HEK293 (cell line): ENCODE data around the gene IL36G.

Source experiments
- CTCF ChIA-PET: fragments of 350-600 bp; formaldehyde crosslinking; extraction: SDS; loops from one replicate; lab custom pipeline; 2021; ENCODE audit warnings: antibody characterized with exemption; lab: Yijun Ruan, JAX
- POLR2A ChIA-PET: fragments of 300-600 bp; formaldehyde crosslinking; extraction: SDS; loops from one replicate; lab custom pipeline; 2020; ENCODE audit warnings: antibody characterized with exemption, inconsistent platforms; lab: Yijun Ruan, JAX
- H3K27ac ChIP-seq: fragments of 200-500 bp; sonication (Bioruptor generic); 2 replicates; pipeline ENCODE4 v1.5.1; 2014; ENCODE audit warnings: low read depth, low read length, control low read depth, inconsistent platforms; ENCODE audit errors: extremely low read depth
- H3K36me3 ChIP-seq, 2 experiments: fragments of 200-500 bp in 1 of 2; sonication (Bioruptor generic) in 1 of 2; 1 replicate in 1 of 2; 2 replicates in 1 of 2; pipeline ENCODE4 v1.5.1; 2014 to 2017; ENCODE audit warnings: inconsistent platforms in 2 of 2, low read length in 2 of 2; ENCODE audit not compliant: control insufficient read depth in 2 of 2, insufficient read depth in 1 of 2
- H3K4me1 ChIP-seq: fragments of 200-500 bp; sonication (Bioruptor generic); 2 replicates; pipeline ENCODE4 v1.5.1; 2014; ENCODE audit warnings: mild to moderate bottlenecking, low read length, inconsistent platforms; ENCODE audit not compliant: control insufficient read depth, insufficient read depth
- H3K4me3 ChIP-seq: 2 replicates; pipeline ENCODE4 v1.5.1; 2011; ENCODE audit warnings: low read depth, mild to moderate bottlenecking, control low read depth, low read length, moderate library complexity
- H3K9me3 ChIP-seq: fragments of 200-500 bp; sonication (Bioruptor generic); 2 replicates; pipeline ENCODE4 v1.5.1; 2014; ENCODE audit warnings: low read depth, low read length, inconsistent platforms; ENCODE audit not compliant: control insufficient read depth, insufficient read depth
- AEBP2 ChIP-seq: fragments of 450-650 bp; formaldehyde crosslinking; IDR thresholded peaks from 2 replicates; pipeline ENCODE4 v1.5.1; 2016; ENCODE audit warnings: missing biosample characterization, missing genetic modification characterization, borderline replicate concordance
- BCL11B ChIP-seq: fragments of 450-650 bp; formaldehyde crosslinking; IDR thresholded peaks from 2 replicates; pipeline ENCODE4 v1.5.1; 2016; ENCODE audit warnings: low read depth, missing biosample characterization, missing genetic modification characterization
- FEZF1 ChIP-seq: fragments of 450-650 bp; formaldehyde crosslinking; IDR thresholded peaks from 2 replicates; pipeline ENCODE4 v1.5.1; 2016; ENCODE audit warnings: missing biosample characterization, missing genetic modification characterization
- KLF16 ChIP-seq: fragments of 450-650 bp; formaldehyde crosslinking; IDR thresholded peaks from 2 replicates; pipeline ENCODE4 v1.5.1; 2017; ENCODE audit warnings: missing biosample characterization, missing genetic modification characterization
- PATZ1 ChIP-seq: fragments of 450-650 bp; formaldehyde crosslinking; IDR thresholded peaks from 2 replicates; pipeline ENCODE4 v1.5.1; 2016; ENCODE audit warnings: missing biosample characterization, missing genetic modification characterization
- PRDM6 ChIP-seq: fragments of 450-650 bp; formaldehyde crosslinking; IDR thresholded peaks from 2 replicates; pipeline ENCODE4 v1.5.1; 2017; ENCODE audit warnings: missing biosample characterization, missing genetic modification characterization
- SALL2 ChIP-seq: fragments of 450-650 bp; formaldehyde crosslinking; IDR thresholded peaks from 2 replicates; pipeline ENCODE4 v1.5.0; 2017; ENCODE audit warnings: missing biosample characterization, mild to moderate bottlenecking, missing genetic modification characterization, borderline replicate concordance
- SETDB1 ChIP-seq: IDR thresholded peaks from one replicate; pipeline ENCODE4 v1.6.1; 2017; ENCODE audit warnings: mild to moderate bottlenecking, low read length, moderate library complexity, mixed read lengths; ENCODE audit not compliant: insufficient read length
- ZBTB1 ChIP-seq: fragments of 450-650 bp; formaldehyde crosslinking; IDR thresholded peaks from 2 replicates; pipeline ENCODE4 v1.5.1; 2016; ENCODE audit warnings: missing biosample characterization, missing genetic modification characterization
- ZBTB8A ChIP-seq: fragments of 450-650 bp; formaldehyde crosslinking; IDR thresholded peaks from 2 replicates; pipeline ENCODE4 v1.5.1; 2016; ENCODE audit warnings: missing biosample characterization, missing genetic modification characterization
- ZEB2 ChIP-seq: fragments of 450-650 bp; formaldehyde crosslinking; IDR thresholded peaks from 2 replicates; pipeline ENCODE4 v1.5.1; 2016; ENCODE audit warnings: missing biosample characterization, missing genetic modification characterization
- ZFP41 ChIP-seq: fragments of 450-650 bp; formaldehyde crosslinking; IDR thresholded peaks from 2 replicates; pipeline ENCODE4 v1.5.1; 2016; ENCODE audit warnings: missing biosample characterization, missing genetic modification characterization, borderline replicate concordance
- ZNF10 ChIP-seq: fragments of 450-650 bp; formaldehyde crosslinking; IDR thresholded peaks from 2 replicates; pipeline ENCODE4 v1.5.1; 2017; ENCODE audit warnings: missing biosample characterization, missing genetic modification characterization
- ZNF133 ChIP-seq: fragments of 450-650 bp; formaldehyde crosslinking; IDR thresholded peaks from 2 replicates; pipeline ENCODE4 v1.5.1; 2016; ENCODE audit warnings: missing biosample characterization, missing genetic modification characterization
- ZNF157 ChIP-seq: fragments of 450-650 bp; formaldehyde crosslinking; IDR thresholded peaks from 2 replicates; pipeline ENCODE4 v1.5.1; 2016; ENCODE audit warnings: missing biosample characterization, missing genetic modification characterization
- ZNF169 ChIP-seq: fragments of 450-650 bp; formaldehyde crosslinking; IDR thresholded peaks from 2 replicates; pipeline ENCODE4 v1.5.1; 2016; ENCODE audit warnings: missing biosample characterization, missing genetic modification characterization
- ZNF2 ChIP-seq: fragments of 450-650 bp; formaldehyde crosslinking; IDR thresholded peaks from 2 replicates; pipeline ENCODE4 v1.5.1; 2016; ENCODE audit warnings: missing biosample characterization, missing genetic modification characterization
- ZNF223 ChIP-seq: fragments of 450-650 bp; formaldehyde crosslinking; IDR thresholded peaks from 2 replicates; pipeline ENCODE4 v1.5.1; 2016; ENCODE audit warnings: missing biosample characterization, missing genetic modification characterization
- ZNF248 ChIP-seq: fragments of 450-650 bp; formaldehyde crosslinking; IDR thresholded peaks from 2 replicates; pipeline ENCODE4 v1.5.1; 2017; ENCODE audit warnings: missing biosample characterization, missing genetic modification characterization
- ZNF473 ChIP-seq: fragments of 450-650 bp; formaldehyde crosslinking; IDR thresholded peaks from 2 replicates; pipeline ENCODE4 v1.5.1; 2017; ENCODE audit warnings: missing biosample characterization, missing genetic modification characterization
- ZNF510 ChIP-seq: fragments of 450-650 bp; formaldehyde crosslinking; IDR thresholded peaks from 2 replicates; pipeline ENCODE4 v1.5.1; 2018; ENCODE audit warnings: mild to moderate bottlenecking, missing genetic modification characterization, missing biosample characterization; ENCODE audit not compliant: insufficient replicate concordance
- ZNF549 ChIP-seq: fragments of 450-650 bp; IDR thresholded peaks from 2 replicates; pipeline ENCODE4 v1.5.1; 2018; ENCODE audit warnings: missing biosample characterization, missing genetic modification characterization, mild to moderate bottlenecking, inconsistent platforms, moderate library complexity
- ZNF580 ChIP-seq: fragments of 450-650 bp; formaldehyde crosslinking; IDR thresholded peaks from 2 replicates; pipeline ENCODE4 v1.5.1; 2016; ENCODE audit warnings: missing biosample characterization, missing genetic modification characterization
- ZNF624 ChIP-seq: fragments of 450-650 bp; formaldehyde crosslinking; IDR thresholded peaks from 2 replicates; pipeline ENCODE4 v1.5.1; 2017; ENCODE audit warnings: missing biosample characterization, missing genetic modification characterization
- ZNF660 ChIP-seq: fragments of 450-650 bp; IDR thresholded peaks from 2 replicates; pipeline ENCODE4 v1.5.1; 2018; ENCODE audit warnings: missing biosample characterization, mild to moderate bottlenecking, missing genetic modification characterization
- ZNF785 ChIP-seq: fragments of 450-650 bp; formaldehyde crosslinking; IDR thresholded peaks from 2 replicates; pipeline ENCODE4 v1.5.1; 2016; ENCODE audit warnings: missing biosample characterization, missing genetic modification characterization
- ZNF792 ChIP-seq: fragments of 450-650 bp; formaldehyde crosslinking; IDR thresholded peaks from 2 replicates; pipeline ENCODE4 v1.5.1; 2016; ENCODE audit warnings: missing biosample characterization, missing genetic modification characterization
- ZSCAN23 ChIP-seq: fragments of 450-650 bp; formaldehyde crosslinking; IDR thresholded peaks from 2 replicates; pipeline ENCODE4 v1.5.1; 2016; ENCODE audit warnings: missing biosample characterization, missing genetic modification characterization

The IL36G gene

GRCh38 chr2:112944971-112945370 lies 32.8 kb upstream of the IL36G start (continued):
- TF ChIP-seq AEBP2 (tag by site-specific recombination) (no peak), SETDB1 (peak; percentile 57), ZSCAN23 (no peak), ZBTB8A (tag by site-specific recombination) (no peak), ZFP41 (no peak), ZNF133 (tag by site-specific recombination) (no peak)

- H3K4me3 ChIP-seq = no peak overlapping the region
- ChIA-PET CTCF (interaction anchor here (0.6 to 3.8 kb wide), 5 partner anchors 10 to 317 kb away, joined by 3 to 12 read pairs (median 5); no protein-coding TSS in a partner anchor), POLR2A (no interaction called here)
- H3K4me1 ChIP-seq = no peaks in the 10 kb centered on the region
- H3K9me3 ChIP-seq = no peaks in the 10 kb centered on the region
- no peak overlapping the region for H3K27ac ChIP-seq
- TF ChIP-seq BCL11B (no peak), ZNF549 (tag by site-specific recombination) (no peak), ZNF133 (tag by site-specific recombination) (no peak), ZEB2 (tag by site-specific recombination) (no peak), ZNF169 (tag by site-specific recombination) (no peak), SALL2 (tag by site-specific recombination) (no peak), ZFP41 (no peak), ZNF660 (no peak), PRDM6 (tag by site-specific recombination) (no peak), ZNF223 (tag by site-specific recombination) (no peak)
- H3K36me3 ChIP-seq = no peaks in the 10 kb centered on the region
Measured at GRCh38 chr2:112946086-112946485, 31.7 kb upstream of the IL36G start.

GRCh38 chr2:112947374-112947773 lies 30.4 kb upstream of the IL36G start:
- CTCF ChIA-PET = interaction anchor here (1.0 to 3.8 kb wide), 4 partner anchors 12 to 256 kb away, joined by 4 to 22 read pairs (median 9); no protein-coding TSS in a partner anchor

GRCh38 chr2:112949456-112949855 lies 28.4 kb upstream of the IL36G start:
- no peak overlapping the region for H3K27ac ChIP-seq
- no peaks in the 10 kb centered on the region for H3K36me3 ChIP-seq
- CTCF ChIA-PET = interaction anchor here (3.5 to 3.8 kb wide), 2 partner anchors 10 to 200 kb away, joined by 12 to 22 read pairs; no protein-coding TSS in a partner anchor
- no peaks in the 10 kb centered on the region for H3K4me1 ChIP-seq
- POLR2A ChIA-PET = no interaction called here
- H3K9me3 ChIP-seq = no peaks in the 10 kb centered on the region
- no peak overlapping the region for H3K4me3 ChIP-seq
- TF ChIP-seq ZNF10 (tag by site-specific recombination) (no peak), ZNF2 (no peak), ZNF510 (tag by site-specific recombination) (no peak), FEZF1 (no peak), ZNF248 (no peak), ZNF473 (tag by site-specific recombination) (no peak), ZNF157 (tag by site-specific recombination) (no peak), SALL2 (tag by site-specific recombination) (no peak), ZNF660 (no peak), KLF16 (tag by site-specific recombination) (no peak), ZNF792 (tag by site-specific recombination) (no peak), ZNF624 (tag by site-specific recombination) (no peak), PATZ1 (tag by site-specific recombination) (no peak)

More at GRCh38 chr2:112947374-112947773, 30.4 kb upstream of the IL36G start:
- Histone ChIP-seq H3K4me3 (no peak overlapping the region), H3K27ac (no peak overlapping the region), H3K9me3 (no peaks in the 10 kb centered on the region), H3K4me1 (no peaks in the 10 kb centered on the region), H3K36me3 (no peaks in the 10 kb centered on the region)
- TF ChIP-seq SETDB1 (peak; percentile 70), ZNF785 (tag by site-specific recombination) (no peak), ZBTB1 (tag by site-specific recombination) (no peak), ZNF580 (tag by site-specific recombination) (no peak)
- POLR2A ChIA-PET = no interaction called here
